ENCODE measurements around the gene RAB14.

Gene RAB14

DNA sequence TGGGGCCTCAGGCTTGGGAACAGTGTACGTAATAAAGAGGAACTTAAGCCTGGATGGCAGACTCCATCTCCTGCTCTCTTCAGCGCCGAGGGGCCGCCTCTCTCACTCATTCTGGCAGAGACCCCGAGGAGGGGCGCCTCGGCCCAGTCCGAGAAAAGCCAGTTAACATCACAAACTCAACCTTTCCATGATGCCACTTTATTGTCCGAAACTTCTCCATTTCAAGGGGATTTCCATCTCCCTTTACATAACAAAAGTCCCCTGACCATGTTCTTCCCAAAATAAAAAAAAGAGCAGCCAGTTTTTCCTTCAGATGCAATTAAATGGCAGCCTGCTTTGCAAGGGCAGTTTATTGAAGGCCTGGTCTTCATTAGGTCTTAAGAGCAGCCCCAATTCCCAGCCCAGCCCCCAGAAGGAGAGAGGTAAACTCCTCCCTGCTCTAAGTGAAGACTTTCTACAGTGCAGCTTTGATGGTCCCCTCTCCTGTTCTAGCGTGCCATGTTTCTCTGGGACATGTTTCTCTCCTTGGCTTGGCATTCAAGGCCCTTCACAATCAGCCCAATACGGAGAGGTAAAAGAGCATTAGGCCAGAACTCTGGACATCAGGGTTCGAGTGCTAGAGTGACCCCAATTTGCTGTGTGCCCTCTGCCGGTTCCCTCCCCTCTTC lies 19.5 kb upstream of the RAB14 start:
- Histone ChIP-seq H3K9me3 (ENCODE audit: control insufficient read depth, insufficient read depth, low read length) (no peaks in the 10 kb centered on the region), H3K4me3 (ENCODE audit: low read length) (no peak overlapping the region), H3K27me3 (ENCODE audit: control insufficient read depth, insufficient read depth, low read length) (no peaks in the 10 kb centered on the region), H3K36me3 (ENCODE audit: control insufficient read depth, insufficient read depth, low read length) (no peaks in the 10 kb centered on the region), H3K4me1 (ENCODE audit: control insufficient read depth, insufficient read depth, low read length) (peaks cover 3% of the 10 kb centered on the region; the same call in 1 of the 2 replicates), H3K27ac (ENCODE audit: low read length) (no peak overlapping the region)
- WGBS (ENCODE audit: insufficient coverage, insufficient read length): no CpG with 5 or more reads among the region's 13 CpGs
- DNase-seq (ENCODE audit: low read depth, low spot score): peak; percentile 41

- no CpG with 5 or more reads among the region's 3 CpGs for WGBS (ENCODE audit: insufficient coverage, insufficient read length)
- DNase-seq (ENCODE audit: low read depth, low spot score): no peak
These were observed 17.9 kb upstream of the RAB14 start for GRCh38 chr9:121219530-121219929.

GRCh38 chr9:121218357-121219027 lies 16.8 kb upstream of the RAB14 start:
- H3K4me3 ChIP-seq (ENCODE audit: low read length): no peak overlapping the region
- H3K9me3 ChIP-seq (ENCODE audit: control insufficient read depth, insufficient read depth, low read length): no peaks in the 10 kb centered on the region
- no peak overlapping the region for H3K27ac ChIP-seq (ENCODE audit: low read length)
- H3K27me3 ChIP-seq (ENCODE audit: control insufficient read depth, insufficient read depth, low read length): no peaks in the 10 kb centered on the region
- no peak for DNase-seq (ENCODE audit: low read depth, low spot score)
- WGBS (ENCODE audit: insufficient coverage, insufficient read length): no CpG with 5 or more reads among the region's 8 CpGs
- peaks cover 5% of the 10 kb centered on the region; the same call in 1 of the 2 replicates for H3K4me1 ChIP-seq (ENCODE audit: control insufficient read depth, insufficient read depth, low read length)
- H3K36me3 ChIP-seq (ENCODE audit: control insufficient read depth, insufficient read depth, low read length): no peaks in the 10 kb centered on the region

More at GRCh38 chr9:121219530-121219929, 17.9 kb upstream of the RAB14 start:
- Histone ChIP-seq H3K27ac (ENCODE audit: low read length) (no peak overlapping the region), H3K4me3 (ENCODE audit: low read length) (no peak overlapping the region), H3K27me3 (ENCODE audit: control insufficient read depth, insufficient read depth, low read length) (no peaks in the 10 kb centered on the region), H3K9me3 (ENCODE audit: control insufficient read depth, insufficient read depth, low read length) (no peaks in the 10 kb centered on the region), H3K36me3 (ENCODE audit: control insufficient read depth, insufficient read depth, low read length) (no peaks in the 10 kb centered on the region), H3K4me1 (ENCODE audit: control insufficient read depth, insufficient read depth, low read length) (peaks cover 3% of the 10 kb centered on the region; the same call in 1 of the 2 replicates)

DNA sequence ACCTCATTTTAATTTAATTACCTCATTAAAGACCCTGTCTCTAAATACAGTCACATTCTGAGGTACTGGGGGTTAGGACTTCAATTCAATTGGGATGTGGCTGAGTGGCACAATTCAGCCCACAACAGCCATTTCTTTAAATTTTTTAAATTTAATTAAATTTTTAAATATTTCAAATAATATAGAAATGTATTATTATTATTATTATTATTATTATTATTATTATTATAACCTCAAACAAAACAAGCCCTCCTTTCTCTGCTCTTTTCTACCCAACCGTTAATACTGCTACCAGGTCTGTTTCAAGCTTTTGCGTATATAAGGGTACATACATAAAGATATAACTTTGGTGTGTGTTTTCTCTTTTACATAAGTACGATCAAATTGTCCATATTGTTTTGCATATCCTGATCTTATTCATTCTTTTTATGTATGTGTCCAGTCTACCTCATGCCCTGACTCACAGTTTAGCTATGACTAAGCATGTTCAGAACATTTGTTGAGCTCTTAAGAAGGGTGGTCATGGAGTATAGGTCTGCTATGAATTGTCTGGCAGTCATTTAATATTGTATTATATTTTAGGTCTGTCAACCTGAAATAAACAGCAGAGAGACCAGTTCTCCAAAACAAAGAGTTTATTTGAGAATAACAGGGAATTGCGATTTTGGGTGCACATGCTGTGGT lies 16.1 kb upstream of the RAB14 start:
- Histone ChIP-seq H3K36me3 (ENCODE audit: control insufficient read depth, insufficient read depth, low read length) (no peaks in the 10 kb centered on the region), H3K27me3 (ENCODE audit: control insufficient read depth, insufficient read depth, low read length) (no peaks in the 10 kb centered on the region), H3K9me3 (ENCODE audit: control insufficient read depth, insufficient read depth, low read length) (no peaks in the 10 kb centered on the region), H3K4me1 (ENCODE audit: control insufficient read depth, insufficient read depth, low read length) (peaks cover 4% of the 10 kb centered on the region; the same call in 1 of the 2 replicates), H3K4me3 (ENCODE audit: low read length) (no peak overlapping the region), H3K27ac (ENCODE audit: low read length) (no peak overlapping the region)
- no peak for DNase-seq (ENCODE audit: low read depth, low spot score)
- no CpG with 5 or more reads among the region's 4 CpGs for WGBS (ENCODE audit: insufficient coverage, insufficient read length)

DNA sequence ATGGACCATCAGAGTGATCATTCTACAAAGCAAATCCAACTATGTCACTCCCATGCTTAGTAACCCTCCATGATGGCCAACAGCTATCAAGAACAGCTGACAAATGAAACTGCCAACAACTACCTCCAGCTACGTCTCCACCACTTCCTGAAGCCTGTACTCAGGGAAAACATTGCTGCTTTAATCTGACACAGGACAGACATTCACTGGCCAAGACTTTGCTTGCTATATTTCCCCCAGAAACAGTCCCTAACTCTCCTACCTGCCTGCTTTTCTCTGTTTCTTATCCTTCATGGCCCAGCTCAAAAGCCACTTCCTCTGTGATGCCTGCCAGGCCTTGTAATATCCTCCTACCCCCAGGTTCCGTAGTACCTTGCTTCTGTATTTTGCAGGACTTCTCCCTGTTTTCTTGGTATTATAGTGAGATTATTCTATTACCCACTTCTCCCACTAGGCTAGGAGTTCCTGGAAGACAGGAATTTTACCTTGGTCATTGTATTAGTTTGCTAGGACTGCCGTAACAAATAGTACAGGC lies 14.7 kb upstream of the RAB14 start:
- DNase-seq (ENCODE audit: low read depth, low spot score): no peak
- H3K36me3 ChIP-seq (ENCODE audit: control insufficient read depth, insufficient read depth, low read length): no peaks in the 10 kb centered on the region
- WGBS (ENCODE audit: insufficient coverage, insufficient read length): no CpG with 5 or more reads among the region's 3 CpGs
- H3K27me3 ChIP-seq (ENCODE audit: control insufficient read depth, insufficient read depth, low read length): no peaks in the 10 kb centered on the region
- no peak overlapping the region for H3K27ac ChIP-seq (ENCODE audit: low read length)
- H3K4me3 ChIP-seq (ENCODE audit: low read length): no peak overlapping the region
- peaks cover 3% of the 10 kb centered on the region; the same call in 1 of the 2 replicates for H3K4me1 ChIP-seq (ENCODE audit: control insufficient read depth, insufficient read depth, low read length)
- no peaks in the 10 kb centered on the region for H3K9me3 ChIP-seq (ENCODE audit: control insufficient read depth, insufficient read depth, low read length)

DNA sequence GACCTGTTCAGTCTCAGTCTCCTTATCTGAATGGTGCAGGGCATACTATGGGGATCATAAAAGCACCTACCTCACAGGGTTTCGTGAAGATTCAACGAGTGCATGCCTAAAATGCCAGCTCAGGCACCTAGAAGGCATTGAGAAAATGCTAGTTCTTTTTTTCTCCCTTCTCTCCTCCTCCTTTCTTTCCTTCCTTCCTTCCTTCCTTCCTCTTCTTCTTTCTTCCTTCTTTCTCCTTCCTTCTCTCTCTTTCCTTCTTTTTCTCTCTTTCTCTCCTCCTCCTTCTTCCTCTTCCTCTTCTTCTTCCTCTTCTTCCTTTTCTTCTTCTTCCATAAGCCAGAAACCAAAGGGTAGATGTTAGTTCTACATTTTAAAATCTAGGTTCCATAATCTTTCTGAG lies 12.3 kb upstream of the RAB14 start:
- no peak for DNase-seq (ENCODE audit: low read depth, low spot score)
- no peak overlapping the region for H3K4me3 ChIP-seq (ENCODE audit: low read length)
- no peaks in the 10 kb centered on the region for H3K27me3 ChIP-seq (ENCODE audit: control insufficient read depth, insufficient read depth, low read length)
- H3K9me3 ChIP-seq (ENCODE audit: control insufficient read depth, insufficient read depth, low read length): no peaks in the 10 kb centered on the region
- no peaks in the 10 kb centered on the region for H3K36me3 ChIP-seq (ENCODE audit: control insufficient read depth, insufficient read depth, low read length)
- H3K4me1 ChIP-seq (ENCODE audit: control insufficient read depth, insufficient read depth, low read length): peaks cover 2% of the 10 kb centered on the region; the same call in 1 of the 2 replicates
- H3K27ac ChIP-seq (ENCODE audit: low read length): no peak overlapping the region
- WGBS (ENCODE audit: insufficient coverage, insufficient read length): no CpG with 5 or more reads among the region's 2 CpGs

DNA sequence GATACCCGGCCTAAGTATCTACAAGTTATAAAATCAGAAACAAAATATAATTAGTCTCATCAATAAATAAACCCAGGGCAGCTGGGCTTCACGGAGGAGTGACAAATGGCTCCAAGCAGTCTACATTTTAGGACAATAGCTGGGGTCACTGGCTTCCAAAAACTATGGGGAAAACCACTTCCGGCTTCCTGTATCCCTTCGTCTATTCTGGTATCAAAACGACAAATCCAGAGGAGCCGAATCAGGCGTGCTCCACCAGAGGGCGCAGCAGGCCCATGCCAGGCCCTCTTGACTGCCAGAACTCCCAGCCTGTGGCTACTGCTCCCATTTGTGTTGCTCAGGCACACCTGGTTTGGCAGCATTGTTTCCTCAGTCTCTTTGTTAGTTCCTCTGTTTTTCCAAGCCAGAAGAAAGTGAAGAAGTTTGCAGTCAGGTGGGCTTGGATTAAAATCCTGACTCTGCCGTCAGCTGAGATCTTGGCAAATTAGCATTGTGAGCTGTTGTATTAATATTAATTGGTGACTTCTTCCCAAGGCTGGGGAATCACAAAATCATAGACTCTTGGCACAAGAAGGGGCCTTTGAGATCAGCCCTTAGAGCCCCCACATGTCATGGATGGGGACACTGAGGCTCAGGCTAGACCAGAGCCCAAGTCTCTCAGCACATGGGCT lies 11.6 kb upstream of the RAB14 start:
- H3K9me3 ChIP-seq (ENCODE audit: control insufficient read depth, insufficient read depth, low read length): no peaks in the 10 kb centered on the region
- peak; percentile 80 for DNase-seq (ENCODE audit: low read depth, low spot score)
- peaks cover 2% of the 10 kb centered on the region; the same call in 1 of the 2 replicates for H3K4me1 ChIP-seq (ENCODE audit: control insufficient read depth, insufficient read depth, low read length)
- no CpG with 5 or more reads among the region's 9 CpGs for WGBS (ENCODE audit: insufficient coverage, insufficient read length)
- no peak overlapping the region for H3K27ac ChIP-seq (ENCODE audit: low read length)
- no peaks in the 10 kb centered on the region for H3K36me3 ChIP-seq (ENCODE audit: control insufficient read depth, insufficient read depth, low read length)
- H3K27me3 ChIP-seq (ENCODE audit: control insufficient read depth, insufficient read depth, low read length): no peaks in the 10 kb centered on the region
- H3K4me3 ChIP-seq (ENCODE audit: low read length): no peak overlapping the region

- Histone ChIP-seq H3K4me3 (ENCODE audit: low read length) (no peak overlapping the region), H3K9me3 (ENCODE audit: control insufficient read depth, insufficient read depth, low read length) (no peaks in the 10 kb centered on the region), H3K4me1 (ENCODE audit: control insufficient read depth, insufficient read depth, low read length) (peaks cover 4% of the 10 kb centered on the region; the same call in 1 of the 2 replicates), H3K27me3 (ENCODE audit: control insufficient read depth, insufficient read depth, low read length) (no peaks in the 10 kb centered on the region), H3K27ac (ENCODE audit: low read length) (no peak overlapping the region), H3K36me3 (ENCODE audit: control insufficient read depth, insufficient read depth, low read length) (no peaks in the 10 kb centered on the region)
- no CpG with 5 or more reads among the region's 5 CpGs for WGBS (ENCODE audit: insufficient coverage, insufficient read length)
- no peak for DNase-seq (ENCODE audit: low read depth, low spot score)
These were observed 8.9 kb upstream of the RAB14 start for GRCh38 chr9:121210536-121210935.

GRCh38 chr9:121207371-121207940 lies 5.8 kb upstream of the RAB14 start:
- Histone ChIP-seq H3K36me3 (ENCODE audit: control insufficient read depth, insufficient read depth, low read length) (no peaks in the 10 kb centered on the region), H3K4me1 (ENCODE audit: control insufficient read depth, insufficient read depth, low read length) (peaks cover 2% of the 10 kb centered on the region; the same call in 1 of the 2 replicates), H3K4me3 (ENCODE audit: low read length) (no peak overlapping the region), H3K27ac (ENCODE audit: low read length) (no peak overlapping the region), H3K9me3 (ENCODE audit: control insufficient read depth, insufficient read depth, low read length) (no peaks in the 10 kb centered on the region), H3K27me3 (ENCODE audit: control insufficient read depth, insufficient read depth, low read length) (no peaks in the 10 kb centered on the region)
- no CpG with 5 or more reads among the region's 2 CpGs for WGBS (ENCODE audit: insufficient coverage, insufficient read length)
- DNase-seq (ENCODE audit: low read depth, low spot score): no peak
